Osteoblast (primary cell): ENCODE data around the gene C1orf50. TPM values are rescaled to one million over a fixed set of nuclear protein-coding genes. Genes with fewer than 3 reads are reported as not detected.
A peak's percentile ranks its signal among the peaks of the same experiment; 100 is the strongest.

Source experiments
- DNase-seq: peaks from one replicate; pipeline ENCODE4 v3.0.0; 2011; ENCODE audit warnings: low spot score, mixed read lengths; ENCODE audit not compliant: insufficient read length; ENCODE audit errors: missing footprints
- H2AFZ ChIP-seq: 2 replicates; pipeline ENCODE4 v1.6.0; 2011; ENCODE audit warnings: mild to moderate bottlenecking, low read length
- H3K27ac ChIP-seq: 2 replicates; pipeline ENCODE4 v1.5.1; 2011; ENCODE audit warnings: mild to moderate bottlenecking, low read depth, low read length, moderate library complexity
- H3K27me3 ChIP-seq: 2 replicates; pipeline ENCODE4 v1.6.0; 2012; ENCODE audit warnings: mild to moderate bottlenecking, control low read depth, inconsistent platforms, low read length, moderate library complexity; ENCODE audit not compliant: insufficient read depth
- H3K36me3 ChIP-seq: 2 replicates; pipeline ENCODE4 v1.5.1; 2011; ENCODE audit warnings: mild to moderate bottlenecking, low read length, control low read depth, moderate library complexity; ENCODE audit not compliant: insufficient read depth
- H3K4me1 ChIP-seq: 2 replicates; pipeline ENCODE4 v1.5.1; 2011; ENCODE audit warnings: mild to moderate bottlenecking, low read length, control low read depth, moderate library complexity; ENCODE audit not compliant: insufficient read depth
- H3K4me2 ChIP-seq: 2 replicates; pipeline ENCODE4 v1.6.0; 2011; ENCODE audit warnings: mild to moderate bottlenecking, low read length; ENCODE audit not compliant: insufficient read depth
- H3K4me3 ChIP-seq: fragments of 200-600 bp; sonication (generic); 3 replicates; pipeline ENCODE4 v1.5.1; 2012; ENCODE audit warnings: mild to moderate bottlenecking, low read length, inconsistent platforms; ENCODE audit not compliant: insufficient read depth
- H3K79me2 ChIP-seq: 2 replicates; pipeline ENCODE4 v1.6.0; 2012; ENCODE audit warnings: mild to moderate bottlenecking, low read length, control low read depth, inconsistent platforms; ENCODE audit not compliant: insufficient read depth
- H3K9me3 ChIP-seq: 2 replicates; pipeline ENCODE4 v1.5.1; 2011; ENCODE audit warnings: low read depth, low read length, control low read depth
- H4K20me1 ChIP-seq: 2 replicates; pipeline ENCODE4 v1.6.0; 2012; ENCODE audit warnings: mild to moderate bottlenecking, low read length, control low read depth; ENCODE audit not compliant: insufficient read depth
- total RNA-seq: library from RNA; depleted of rRNA; stranded (reverse); fragments of >200 nt; gene quantifications from 2 replicates; pipeline ENCODE4 v1.2.3, GENCODE V29; 2012
- TF ChIP-seq, protein P1 (sequence below): IDR thresholded peaks from 2 replicates; pipeline ENCODE4 v1.5.1; 2011; ENCODE audit warnings: mild to moderate bottlenecking, low read depth, low read length, moderate library complexity; ENCODE audit errors: extremely low read depth

The C1orf50 gene
- total RNA-seq, 1 donor = 4.7 TPM

DNA sequence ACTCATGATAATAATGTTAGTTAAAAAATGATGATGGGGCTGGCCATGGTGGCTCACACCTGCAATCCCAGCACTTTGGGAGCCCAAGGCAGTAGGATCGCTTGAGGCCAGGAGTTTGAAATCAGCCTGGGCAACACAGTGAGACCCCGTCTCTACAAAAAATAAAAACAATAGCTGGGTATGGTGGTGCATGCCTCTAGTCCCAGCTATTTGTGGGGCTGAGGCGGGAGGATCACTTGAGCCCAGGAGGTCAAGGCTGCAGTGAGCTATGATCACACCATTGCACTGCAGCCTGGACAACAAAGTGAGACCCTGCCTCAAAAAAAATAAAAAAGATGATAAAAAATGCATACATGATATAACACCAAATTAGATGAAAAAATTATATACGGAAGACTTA is 5.5 kb upstream of the C1orf50 start:
- peaks cover 30% of the 10 kb centered on the region for H4K20me1 ChIP-seq
- no peak overlapping the region for H2AFZ ChIP-seq
- H3K27me3 ChIP-seq = no peaks in the 10 kb centered on the region
- peaks cover 51% of the 10 kb centered on the region for H3K79me2 ChIP-seq
- H3K36me3 ChIP-seq = peaks cover 55% of the 10 kb centered on the region
- no peaks in the 10 kb centered on the region for H3K9me3 ChIP-seq
- no peak overlapping the region for H3K4me2 ChIP-seq
- H3K4me3 ChIP-seq = no peak overlapping the region
- TF ChIP-seq, protein P1, sequence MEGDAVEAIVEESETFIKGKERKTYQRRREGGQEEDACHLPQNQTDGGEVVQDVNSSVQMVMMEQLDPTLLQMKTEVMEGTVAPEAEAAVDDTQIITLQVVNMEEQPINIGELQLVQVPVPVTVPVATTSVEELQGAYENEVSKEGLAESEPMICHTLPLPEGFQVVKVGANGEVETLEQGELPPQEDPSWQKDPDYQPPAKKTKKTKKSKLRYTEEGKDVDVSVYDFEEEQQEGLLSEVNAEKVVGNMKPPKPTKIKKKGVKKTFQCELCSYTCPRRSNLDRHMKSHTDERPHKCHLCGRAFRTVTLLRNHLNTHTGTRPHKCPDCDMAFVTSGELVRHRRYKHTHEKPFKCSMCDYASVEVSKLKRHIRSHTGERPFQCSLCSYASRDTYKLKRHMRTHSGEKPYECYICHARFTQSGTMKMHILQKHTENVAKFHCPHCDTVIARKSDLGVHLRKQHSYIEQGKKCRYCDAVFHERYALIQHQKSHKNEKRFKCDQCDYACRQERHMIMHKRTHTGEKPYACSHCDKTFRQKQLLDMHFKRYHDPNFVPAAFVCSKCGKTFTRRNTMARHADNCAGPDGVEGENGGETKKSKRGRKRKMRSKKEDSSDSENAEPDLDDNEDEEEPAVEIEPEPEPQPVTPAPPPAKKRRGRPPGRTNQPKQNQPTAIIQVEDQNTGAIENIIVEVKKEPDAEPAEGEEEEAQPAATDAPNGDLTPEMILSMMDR = no peak
- no peak overlapping the region for H3K27ac ChIP-seq
- H3K4me1 ChIP-seq = peaks cover 13% of the 10 kb centered on the region
- no peak for DNase-seq

- Histone ChIP-seq H3K79me2 (peaks cover 54% of the 10 kb centered on the region), H4K20me1 (peaks cover 23% of the 10 kb centered on the region)
Observed at GRCh38 chr1:42762269-42762668, 4.8 kb upstream of the C1orf50 start.

DNA sequence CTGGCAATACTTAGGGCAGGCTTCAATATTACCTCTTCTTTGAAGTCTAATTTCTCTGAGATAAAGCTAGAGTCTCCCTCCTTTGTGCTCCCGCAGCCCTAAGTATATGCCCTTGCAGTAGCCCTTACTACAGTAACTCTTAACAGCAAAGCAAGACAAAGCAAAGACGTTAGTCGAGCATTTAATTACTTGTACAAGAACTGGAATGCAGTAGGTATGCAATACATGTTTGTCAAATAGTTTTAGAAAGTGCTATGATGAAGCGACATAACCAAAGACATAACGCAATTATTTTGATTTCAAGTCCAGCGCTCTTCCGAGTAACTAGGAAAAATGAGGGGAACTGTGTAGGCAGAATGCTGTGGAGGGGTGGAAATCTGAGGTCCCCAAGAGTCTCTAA is 1.8 kb upstream of the C1orf50 start:
- peak overlapping the region; percentile 77 for H3K4me2 ChIP-seq
- H3K79me2 ChIP-seq = peaks cover 82% of the 10 kb centered on the region
- H3K9me3 ChIP-seq = no peaks in the 10 kb centered on the region
- no peak for DNase-seq
- H3K36me3 ChIP-seq = peaks cover 19% of the 10 kb centered on the region
- H3K27ac ChIP-seq = peak overlapping the region; percentile 88
- no peaks in the 10 kb centered on the region for H3K27me3 ChIP-seq
- H3K4me1 ChIP-seq = peaks cover 20% of the 10 kb centered on the region
- peaks cover 19% of the 10 kb centered on the region for H4K20me1 ChIP-seq
- TF ChIP-seq, protein P1 = no peak
- H3K4me3 ChIP-seq = peak overlapping the region; percentile 99
- H2AFZ ChIP-seq = peak overlapping the region; percentile 93

More at GRCh38 chr1:42762269-42762668, 4.8 kb upstream of the C1orf50 start:
- Histone ChIP-seq H3K4me2 (no peak overlapping the region), H3K4me3 (no peak overlapping the region), H3K27ac (no peak overlapping the region), H3K4me1 (peaks cover 13% of the 10 kb centered on the region), H3K27me3 (no peaks in the 10 kb centered on the region), H3K36me3 (peaks cover 47% of the 10 kb centered on the region), H3K9me3 (no peaks in the 10 kb centered on the region), H2AFZ (no peak overlapping the region)
- TF ChIP-seq, protein P1 = no peak
- no peak for DNase-seq

DNA sequence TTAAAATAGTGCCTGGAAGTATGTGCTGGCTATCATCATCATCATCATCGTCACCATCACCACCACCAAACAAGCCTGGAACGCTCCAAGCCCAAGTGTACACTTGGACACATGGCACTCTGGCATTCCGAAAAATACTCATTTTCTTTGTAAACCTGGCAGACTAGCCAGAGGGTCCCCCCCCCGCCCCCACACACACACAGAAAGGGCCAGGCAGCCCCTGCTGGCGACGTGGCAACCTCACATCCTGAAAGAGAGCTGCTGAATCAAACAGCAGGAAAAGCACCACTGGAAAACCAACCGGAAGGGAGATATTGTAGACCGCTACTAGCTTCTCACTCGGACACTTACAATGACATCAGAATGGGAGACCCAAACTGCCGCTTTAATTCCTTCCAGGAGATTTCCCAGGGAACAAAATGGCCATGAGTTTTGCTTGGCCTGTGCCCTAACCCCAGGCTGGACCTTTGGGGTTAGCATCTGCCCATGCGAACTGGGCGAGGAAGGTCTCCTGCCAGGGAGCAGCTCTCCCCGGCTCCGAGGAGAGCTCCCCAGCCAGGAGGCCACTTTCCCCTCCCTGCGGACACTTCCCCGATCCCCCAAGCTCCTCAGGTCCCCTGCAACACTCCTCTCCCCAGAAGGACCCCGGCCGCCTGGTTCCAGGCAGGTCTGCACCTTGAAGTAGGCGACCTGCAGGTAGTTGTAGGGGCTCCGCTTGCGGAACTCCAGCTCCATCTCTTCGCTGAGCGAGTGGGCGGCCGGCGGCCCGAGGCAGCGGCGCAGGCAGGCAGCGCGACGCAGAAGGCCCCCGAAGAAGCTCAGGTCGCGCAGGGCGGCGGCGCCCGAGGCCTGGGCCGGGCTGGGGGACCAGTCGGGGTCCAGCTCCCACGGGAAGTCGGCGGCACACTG is 963 bp upstream of the C1orf50 start:
- H3K27ac ChIP-seq = peak overlapping the region; percentile 88
- peaks cover 13% of the 10 kb centered on the region for H3K36me3 ChIP-seq
- peak overlapping the region; percentile 77 for H3K4me2 ChIP-seq
- H3K9me3 ChIP-seq = no peaks in the 10 kb centered on the region
- TF ChIP-seq, protein P1 = peak; percentile 52
- H2AFZ ChIP-seq = peak overlapping the region; percentile 93
- H4K20me1 ChIP-seq = peaks cover 19% of the 10 kb centered on the region
- H3K79me2 ChIP-seq = peaks cover 90% of the 10 kb centered on the region
- H3K27me3 ChIP-seq = no peaks in the 10 kb centered on the region
- DNase-seq = peak; percentile 90
- peaks cover 20% of the 10 kb centered on the region for H3K4me1 ChIP-seq
- peak overlapping the region; percentile 99 for H3K4me3 ChIP-seq
